Natural killer cell (primary cell): ENCODE measurements around the gene RBM44. TPM values are rescaled to one million over a fixed set of nuclear protein-coding genes. Genes with fewer than 3 reads are reported as not detected.

Experiments used
- ATAC-seq, 3 donors: fragments of 150-1000 bp in 2 of 3; fragments of 200-7000 bp in 1 of 3; cut with Tn5 transposase; 1 replicate in 1 of 3; 2 replicates in 2 of 3; pipeline ENCODE4 v1.10.0; 2021; ENCODE audit warnings: mild to moderate bottlenecking in 2 of 3, moderate library complexity in 2 of 3
- DNase-seq, 2 donors: peaks; one replicate each; pipeline versions ENCODE4 v3.0.0 to v3.0.0-alpha.2; 2013 to 2021; ENCODE audit warnings: mixed read lengths in 1 of 2
- H3K27ac ChIP-seq: one replicate; pipeline ENCODE4 v1.5.1; 2013; ENCODE audit warnings: mild to moderate bottlenecking, low read length
- H3K27me3 ChIP-seq: one replicate; pipeline ENCODE4 v1.6.1; 2013; ENCODE audit warnings: low read length; ENCODE audit not compliant: control insufficient read depth, insufficient read depth
- H3K36me3 ChIP-seq: one replicate; pipeline ENCODE4 v1.6.1; 2013; ENCODE audit warnings: low read length; ENCODE audit not compliant: control insufficient read depth, insufficient read depth
- H3K4me1 ChIP-seq: one replicate; pipeline ENCODE4 v1.6.1; 2013; ENCODE audit warnings: low read length; ENCODE audit not compliant: control insufficient read depth, insufficient read depth
- H3K4me3 ChIP-seq: one replicate; pipeline ENCODE4 v1.5.1; 2013; ENCODE audit warnings: low read length
- H3K9me3 ChIP-seq: one replicate; pipeline ENCODE4 v1.6.1; 2013; ENCODE audit warnings: low read length; ENCODE audit not compliant: control insufficient read depth, insufficient read depth
- H3K27ac Mint-ChIP-seq, 2 donors: one replicate each; pipeline ENCODE4 v1.8.0; 2022; ENCODE audit warnings: mild to moderate bottlenecking in 2 of 2, mixed read lengths in 2 of 2, moderate library complexity in 1 of 2
- H3K27me3 Mint-ChIP-seq, 2 donors: one replicate each; pipeline ENCODE4 v1.8.0; 2022; ENCODE audit warnings: low read depth in 2 of 2, mixed read lengths in 2 of 2
- H3K36me3 Mint-ChIP-seq: one replicate; pipeline ENCODE4 v1.8.0; 2022; ENCODE audit warnings: mixed read lengths
- H3K4me1 Mint-ChIP-seq, 2 donors: one replicate each; pipeline ENCODE4 v1.8.0; 2022; ENCODE audit warnings: mixed read lengths in 2 of 2
- H3K4me3 Mint-ChIP-seq: one replicate; pipeline ENCODE4 v1.8.0; 2022; ENCODE audit warnings: mild to moderate bottlenecking, moderate library complexity, mixed read lengths
- H3K9me3 Mint-ChIP-seq, 2 donors: one replicate each; pipeline ENCODE4 v1.8.0; 2022; ENCODE audit warnings: mixed read lengths in 2 of 2
- WGBS: methylation state at CpG from one replicate; pipeline ENCODE4 v1.1.7; 2013; ENCODE audit warnings: missing lambda C conversion rate; ENCODE audit not compliant: insufficient coverage; 5-methylcytosine and 5-hydroxymethylcytosine counted together
- intact Hi-C: fragments of 100-400 bp; cut with micrococcal nuclease; formaldehyde crosslinking; loops from one replicate; pipeline ENCODE4 v1.14.2; 2022
- total RNA-seq, 4 donors: library from RNA; stranded (reverse); fragments of 120-200 nt in 1 of 4; gene quantifications; one replicate each; pipeline versions ENCODE4 v1.2.3 to v1.2.4, GENCODE V29; 2013 to 2022
- TF ChIP-seq, protein P1 (sequence below): fragments of 200-600 bp; IDR thresholded peaks from one replicate; pipeline ENCODE4 v1.8.0; 2022; ENCODE audit warnings: antibody characterized with exemption

RBM44 gene
- total RNA-seq, 3 donors from 2014 or later (not counting 1 experiment from before 2014, with no cell fraction given) = 1.8 to 5.0 (median 2.9) TPM

DNA sequence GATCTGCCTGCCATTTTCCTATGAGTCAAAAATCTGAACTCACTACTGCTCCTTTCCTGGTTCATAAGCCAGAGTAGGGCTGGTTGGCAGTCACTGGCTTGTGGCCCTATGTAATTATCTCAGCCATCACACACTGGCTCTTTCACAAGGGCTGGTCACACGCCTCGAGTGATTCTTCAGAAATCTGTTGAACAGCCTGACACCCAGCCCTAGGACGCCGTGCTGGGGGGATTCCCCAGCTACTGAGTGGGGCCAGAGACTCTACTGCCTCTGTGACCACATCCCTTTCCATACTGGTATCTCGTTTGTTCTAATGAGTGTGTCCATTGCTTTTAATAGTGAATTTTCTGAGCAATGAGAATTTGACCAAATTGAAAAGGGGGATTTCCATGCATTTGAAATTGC, 45.8 kb upstream of the RBM44 start:
- DNase-seq = peak; percentile 50 to 61
- H3K27me3 Mint-ChIP-seq = no peaks in the 10 kb centered on the region
- Histone ChIP-seq H3K4me3 (no peak overlapping the region), H3K36me3 (peaks cover 88% of the 10 kb centered on the region), H3K27ac (peak overlapping the region; percentile 56), H3K4me1 (peaks cover 14% of the 10 kb centered on the region), H3K27me3 (no peaks in the 10 kb centered on the region), H3K9me3 (no peaks in the 10 kb centered on the region)
- peak; percentile 94 to 98 (median 98) for ATAC-seq
- peak overlapping the region; percentile 88 to 90 for H3K27ac Mint-ChIP-seq
- H3K4me3 Mint-ChIP-seq = peak overlapping the region; percentile 21
- H3K36me3 Mint-ChIP-seq = peaks cover 52% of the 10 kb centered on the region
- WGBS = 2% methylated on average over 5 of the region's 5 CpGs
- peaks cover 26 to 27% of the 10 kb centered on the region in 2 donors for H3K4me1 Mint-ChIP-seq
- TF ChIP-seq, protein P1, sequence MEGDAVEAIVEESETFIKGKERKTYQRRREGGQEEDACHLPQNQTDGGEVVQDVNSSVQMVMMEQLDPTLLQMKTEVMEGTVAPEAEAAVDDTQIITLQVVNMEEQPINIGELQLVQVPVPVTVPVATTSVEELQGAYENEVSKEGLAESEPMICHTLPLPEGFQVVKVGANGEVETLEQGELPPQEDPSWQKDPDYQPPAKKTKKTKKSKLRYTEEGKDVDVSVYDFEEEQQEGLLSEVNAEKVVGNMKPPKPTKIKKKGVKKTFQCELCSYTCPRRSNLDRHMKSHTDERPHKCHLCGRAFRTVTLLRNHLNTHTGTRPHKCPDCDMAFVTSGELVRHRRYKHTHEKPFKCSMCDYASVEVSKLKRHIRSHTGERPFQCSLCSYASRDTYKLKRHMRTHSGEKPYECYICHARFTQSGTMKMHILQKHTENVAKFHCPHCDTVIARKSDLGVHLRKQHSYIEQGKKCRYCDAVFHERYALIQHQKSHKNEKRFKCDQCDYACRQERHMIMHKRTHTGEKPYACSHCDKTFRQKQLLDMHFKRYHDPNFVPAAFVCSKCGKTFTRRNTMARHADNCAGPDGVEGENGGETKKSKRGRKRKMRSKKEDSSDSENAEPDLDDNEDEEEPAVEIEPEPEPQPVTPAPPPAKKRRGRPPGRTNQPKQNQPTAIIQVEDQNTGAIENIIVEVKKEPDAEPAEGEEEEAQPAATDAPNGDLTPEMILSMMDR = no peak
- intact Hi-C loops = no loop called here
- H3K9me3 Mint-ChIP-seq = no peaks in the 10 kb centered on the region

DNA sequence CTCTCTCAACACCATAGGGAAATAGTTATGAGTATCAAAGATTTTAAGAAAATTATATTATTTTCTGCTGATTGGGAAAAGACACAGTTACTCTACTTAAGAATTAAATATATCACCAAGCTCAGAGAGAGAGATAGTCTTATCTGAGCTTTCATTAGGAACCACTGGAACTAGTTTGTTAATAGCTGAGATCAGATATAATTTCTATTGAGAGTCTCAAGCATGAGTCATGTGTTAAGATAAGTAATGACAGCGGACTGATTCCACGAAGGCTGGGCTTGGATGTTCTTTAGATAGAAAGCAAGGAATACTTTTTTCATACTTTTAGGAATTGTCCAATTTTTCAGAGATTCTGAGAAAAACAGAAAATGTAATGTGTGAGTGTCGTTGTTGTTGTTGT, 44.4 kb upstream of the RBM44 start:
- TF ChIP-seq, protein P1 = no peak
- Mint-ChIP-seq H3K27ac (peak overlapping the region; percentile 41 to 88), H3K36me3 (peaks cover 44% of the 10 kb centered on the region), H3K4me1 (peaks cover 26 to 27% of the 10 kb centered on the region in 2 donors), H3K27me3 (no peaks in the 10 kb centered on the region), H3K4me3 (no peak overlapping the region), H3K9me3 (no peaks in the 10 kb centered on the region)
- 100% methylated on average over 2 of the region's 3 CpGs for WGBS
- DNase-seq (no peak), ATAC-seq (no peak)
- Histone ChIP-seq H3K27me3 (no peaks in the 10 kb centered on the region), H3K27ac (no peak overlapping the region), H3K4me1 (peaks cover 14% of the 10 kb centered on the region), H3K36me3 (peaks cover 86% of the 10 kb centered on the region), H3K4me3 (no peak overlapping the region), H3K9me3 (no peaks in the 10 kb centered on the region)
- intact Hi-C loops = no loop called here

DNA sequence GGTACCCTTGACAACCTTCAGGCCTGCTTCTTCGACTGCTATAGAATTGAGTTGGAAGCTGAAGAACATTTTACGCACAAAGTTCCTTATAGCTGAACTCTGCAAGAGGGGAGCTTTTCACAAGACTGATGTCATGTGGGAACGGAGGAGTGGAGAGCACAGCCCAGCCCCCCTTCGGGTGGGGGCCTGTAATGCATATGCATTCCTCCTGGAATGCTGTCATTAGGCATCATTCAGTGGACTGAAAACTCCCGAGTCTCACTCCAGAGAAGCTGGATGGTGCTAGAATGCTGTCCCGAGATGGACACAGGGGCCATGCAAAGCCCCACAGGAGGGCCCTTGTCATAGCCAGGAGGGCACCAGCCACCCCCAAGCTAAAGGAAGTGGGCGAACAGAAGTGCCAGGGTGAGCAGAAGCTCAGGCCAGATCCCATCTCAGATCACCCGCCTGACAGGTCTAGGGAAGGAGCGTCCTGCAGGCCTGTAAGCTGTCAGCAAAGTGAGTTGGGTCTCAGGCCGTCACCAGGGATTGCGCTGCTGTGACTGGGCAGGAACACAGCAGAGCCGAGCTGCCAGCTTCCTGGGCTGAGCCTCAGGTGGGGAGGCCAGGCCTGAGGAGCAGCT, 43.8 kb upstream of the RBM44 start:
- no peaks in the 10 kb centered on the region for H3K27me3 Mint-ChIP-seq
- WGBS = 97% methylated on average over 12 of the region's 12 CpGs
- H3K36me3 Mint-ChIP-seq = peaks cover 39% of the 10 kb centered on the region
- intact Hi-C loops = no loop called here
- ATAC-seq (no peak), DNase-seq (no peak)
- Histone ChIP-seq H3K9me3 (no peaks in the 10 kb centered on the region), H3K27me3 (no peaks in the 10 kb centered on the region), H3K4me1 (peaks cover 14% of the 10 kb centered on the region), H3K4me3 (no peak overlapping the region), H3K27ac (no peak overlapping the region), H3K36me3 (peaks cover 86% of the 10 kb centered on the region)
- peaks cover 22 to 26% of the 10 kb centered on the region in 2 donors for H3K4me1 Mint-ChIP-seq
- no peaks in the 10 kb centered on the region for H3K9me3 Mint-ChIP-seq
- H3K4me3 Mint-ChIP-seq = no peak overlapping the region
- peak overlapping the region; percentile 41 to 88 for H3K27ac Mint-ChIP-seq
- TF ChIP-seq, protein P1 = no peak

DNA sequence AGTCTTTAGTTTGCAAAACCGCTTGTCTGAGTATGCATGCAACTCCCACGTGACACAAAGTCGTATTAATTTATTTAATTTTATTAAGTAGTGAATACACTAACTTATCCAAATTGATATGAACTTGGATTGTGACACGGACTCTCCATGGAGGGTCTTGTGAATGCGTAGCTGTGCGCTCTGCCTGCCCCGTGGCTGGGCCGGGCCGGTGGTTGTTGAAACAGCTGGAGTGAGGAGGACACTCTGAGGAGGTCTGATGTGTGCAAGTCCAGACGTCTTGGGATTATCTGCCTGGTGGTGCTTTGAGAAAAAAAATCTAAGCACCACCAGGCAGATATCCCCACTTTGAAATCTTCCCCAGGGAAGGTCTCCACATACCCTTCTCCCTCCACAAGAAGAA, 41.0 kb upstream of the RBM44 start:
- 97% methylated on average over 7 of the region's 10 CpGs for WGBS
- ATAC-seq = no peak

More for the DNA sequence above, 41.0 kb upstream of the RBM44 start:
- Histone ChIP-seq H3K36me3 (peaks cover 90% of the 10 kb centered on the region), H3K9me3 (no peaks in the 10 kb centered on the region), H3K4me3 (no peak overlapping the region), H3K4me1 (peaks cover 8% of the 10 kb centered on the region), H3K27ac (no peak overlapping the region), H3K27me3 (no peaks in the 10 kb centered on the region)
- Mint-ChIP-seq H3K36me3 (peaks cover 27% of the 10 kb centered on the region), H3K27ac (no peak overlapping the region), H3K27me3 (no peaks in the 10 kb centered on the region), H3K4me3 (no peak overlapping the region), H3K4me1 (peaks cover 16 to 17% of the 10 kb centered on the region in 2 donors), H3K9me3 (no peaks in the 10 kb centered on the region)
- intact Hi-C loops = no loop called here
- no peak for DNase-seq
- TF ChIP-seq, protein P1 = no peak
